Parathyroid adenoma (tissue), 2 donors: ENCODE data around the gene ZFP62.
A peak's percentile ranks its signal among the peaks of the same experiment; 100 is the strongest.

Experiments
- H2AFZ ChIP-seq: fragments of 300-600 bp; sonication (generic); one replicate; pipeline ENCODE4 v1.7.0; 2017; ENCODE audit warnings: antibody characterized with exemption, mild to moderate bottlenecking
- H3K27ac ChIP-seq: fragments of 300-600 bp; sonication (generic); one replicate; pipeline ENCODE4 v1.7.0; 2017
- H3K27me3 ChIP-seq: fragments of 300-600 bp; sonication (generic); one replicate; pipeline ENCODE4 v1.7.0; 2017; ENCODE audit warnings: low read length; ENCODE audit not compliant: control insufficient read depth, insufficient read depth
- H3K36me3 ChIP-seq: fragments of 300-600 bp; sonication (generic); one replicate; pipeline ENCODE4 v1.7.0; 2017; ENCODE audit warnings: low read length; ENCODE audit not compliant: control insufficient read depth, insufficient read depth
- H3K4me1 ChIP-seq: fragments of 300-600 bp; sonication (generic); one replicate; pipeline ENCODE4 v1.7.0; 2017; ENCODE audit warnings: control low read depth
- H3K4me2 ChIP-seq: fragments of 300-600 bp; sonication (generic); one replicate; pipeline ENCODE4 v1.7.0; 2017; ENCODE audit warnings: low read length
- H3K4me3 ChIP-seq: fragments of 300-600 bp; sonication (generic); one replicate; pipeline ENCODE4 v1.7.0; 2017; ENCODE audit warnings: low read depth, low read length
- H3K79me2 ChIP-seq: fragments of 300-600 bp; sonication (generic); one replicate; pipeline ENCODE4 v1.7.0; 2017; ENCODE audit warnings: control low read depth
- H3K9ac ChIP-seq: fragments of 300-600 bp; sonication (generic); one replicate; pipeline ENCODE4 v1.7.0; 2017; ENCODE audit warnings: mild to moderate bottlenecking
- H3K9me3 ChIP-seq: fragments of 300-600 bp; sonication (generic); one replicate; pipeline ENCODE4 v1.7.0; 2017; ENCODE audit warnings: low read length; ENCODE audit not compliant: control insufficient read depth
- CTCF ChIP-seq: fragments of 300-600 bp; sonication (generic); IDR thresholded peaks from one replicate; pipeline ENCODE4 v1.7.0; 2017; ENCODE audit warnings: antibody characterized with exemption, mild to moderate bottlenecking
- donor health status: primary hyperparathyroidism.

Gene ZFP62

GRCh38 chr5:180803181-180804128 is 57.6 kb downstream of the ZFP62 start:
- H3K27me3 ChIP-seq: no peaks in the 10 kb centered on the region
- H3K27ac ChIP-seq: peak overlapping the region; percentile 80
- no peaks in the 10 kb centered on the region for H3K9me3 ChIP-seq
- peaks cover 22% of the 10 kb centered on the region for H3K4me1 ChIP-seq
- H2AFZ ChIP-seq: peak overlapping the region; percentile 88
- peak overlapping the region; percentile 75 for H3K9ac ChIP-seq
- H3K36me3 ChIP-seq: no peaks in the 10 kb centered on the region
- peaks cover 29% of the 10 kb centered on the region for H3K79me2 ChIP-seq
- H3K4me3 ChIP-seq: peak overlapping the region; percentile 61
- peak overlapping the region; percentile 89 for H3K4me2 ChIP-seq
- TF ChIP-seq CTCF: no peak

GRCh38 chr5:180802325-180803180 is 58.5 kb downstream of the ZFP62 start, which contains the start of gene MGAT1:
Gene MGAT1, minus strand, starts transcription at chr5:180802806. Its CDS starts 9,835 bp downstream, at chr5:180792971.
- Histone ChIP-seq H3K27me3 (no peaks in the 10 kb centered on the region), H3K79me2 (peaks cover 35% of the 10 kb centered on the region), H3K4me2 (peak within 1 kb of the TSS; percentile 89), H2AFZ (peak within 1 kb of the TSS; percentile 92), H3K4me1 (peaks cover 16% of the 10 kb centered on the region), H3K4me3 (peak within 1 kb of the TSS; percentile 73), H3K9ac (peak within 1 kb of the TSS; percentile 75), H3K36me3 (no peaks in the 10 kb centered on the region), H3K27ac (peak within 1 kb of the TSS; percentile 92), H3K9me3 (no peaks in the 10 kb centered on the region)
- TF ChIP-seq CTCF: no peak

GRCh38 chr5:180801596-180802324 is 59.3 kb downstream of the ZFP62 start:
- Histone ChIP-seq H3K36me3 (no peaks in the 10 kb centered on the region), H2AFZ (peak overlapping the region; percentile 92), H3K27me3 (no peaks in the 10 kb centered on the region), H3K4me3 (peak overlapping the region; percentile 73), H3K9ac (no peak overlapping the region), H3K4me1 (peaks cover 15% of the 10 kb centered on the region), H3K9me3 (no peaks in the 10 kb centered on the region), H3K4me2 (peak overlapping the region; percentile 81), H3K79me2 (peaks cover 41% of the 10 kb centered on the region), H3K27ac (peak overlapping the region; percentile 92)
- TF ChIP-seq CTCF: no peak

GRCh38 chr5:180799902-180800801 is 60.9 kb downstream of the ZFP62 start:
- Histone ChIP-seq H3K9me3 (no peaks in the 10 kb centered on the region), H3K4me1 (peaks cover 15% of the 10 kb centered on the region), H3K9ac (no peak overlapping the region), H3K4me3 (no peak overlapping the region), H3K36me3 (no peaks in the 10 kb centered on the region), H3K27me3 (no peaks in the 10 kb centered on the region), H3K27ac (no peak overlapping the region), H3K4me2 (no peak overlapping the region), H3K79me2 (peaks cover 53% of the 10 kb centered on the region), H2AFZ (no peak overlapping the region)
- peak; percentile 3 for TF ChIP-seq CTCF
